Posterior cingulate gyrus (tissue), 11 donors: ENCODE results near the gene CDH4.

Source experiments
- DNase-seq, 10 donors: peaks; one replicate each; pipeline versions ENCODE4 v3.0.0 to v3.0.0-alpha.2; 2020 to 2021; ENCODE audit warnings: mixed read lengths in 3 of 10
- intact Hi-C: fragments of 100-400 bp; cut with DNase I; formaldehyde crosslinking; loops from one replicate; pipeline ENCODE4 v1.15.1; 2023

Gene CDH4

GRCh38 chr20:61350500-61351250, 98.6 kb downstream of the CDH4 start:
- DNase-seq: no peak
- intact Hi-C loops: no loop called here

GRCh38 chr20:61352346-61353260, 100.5 kb downstream of the CDH4 start:
- DNase-seq: peak in 1 of 10 donors; percentile 60
- intact Hi-C loops: no loop called here

- DNase-seq: peak in 1 of 10 donors; percentile 29
- intact Hi-C loops: no loop called here
Measured at GRCh38 chr20:61353261-61354000, 101.4 kb downstream of the CDH4 start.

- intact Hi-C loops: no loop called here
- peak in 1 of 10 donors; percentile 43 for DNase-seq
Measured at GRCh38 chr20:61354001-61354390, 101.9 kb downstream of the CDH4 start.

- intact Hi-C loops: no loop called here
- peak in 1 of 10 donors; percentile 75 for DNase-seq
Measured at GRCh38 chr20:61354501-61354900, 102.4 kb downstream of the CDH4 start.

GRCh38 chr20:61354901-61355495, 102.9 kb downstream of the CDH4 start:
- intact Hi-C loops: no loop called here
- DNase-seq: peak in 1 of 10 donors; percentile 22

GRCh38 chr20:61355585-61355984, 103.5 kb downstream of the CDH4 start:
- DNase-seq: no peak
- intact Hi-C loops: no loop called here

GRCh38 chr20:61356196-61356595, 104.1 kb downstream of the CDH4 start:
- intact Hi-C loops: no loop called here
- DNase-seq: no peak

- DNase-seq: no peak
- intact Hi-C loops: no loop called here
Measured at GRCh38 chr20:61357119-61357518, 105.1 kb downstream of the CDH4 start.

- no peak for DNase-seq
- intact Hi-C loops: no loop called here
Measured at GRCh38 chr20:61359254-61359653, 107.2 kb downstream of the CDH4 start.

- intact Hi-C loops: no loop called here
- no peak for DNase-seq
Measured at GRCh38 chr20:61360296-61360695, 108.2 kb downstream of the CDH4 start.

- no peak for DNase-seq
- intact Hi-C loops: no loop called here
Measured at GRCh38 chr20:61360940-61361339, 108.9 kb downstream of the CDH4 start.

- intact Hi-C loops: no loop called here
- DNase-seq: no peak
Measured at GRCh38 chr20:61361501-61361900, 109.4 kb downstream of the CDH4 start.

GRCh38 chr20:61364147-61364546, 112.1 kb downstream of the CDH4 start:
- intact Hi-C loops: no loop called here
- no peak for DNase-seq

- no peak for DNase-seq
- intact Hi-C loops: no loop called here
Measured at GRCh38 chr20:61366914-61367313, 114.9 kb downstream of the CDH4 start.

GRCh38 chr20:61369731-61370520, 117.9 kb downstream of the CDH4 start:
- intact Hi-C loops: loop anchor here (5.0 kb wide), 1 partner anchor 108 kb away; no protein-coding TSS in a partner anchor

GRCh38 chr20:61370841-61371303, 118.8 kb downstream of the CDH4 start:
- DNase-seq: peak in 9 of 10 donors; percentile 33 to 86 (median 52)
- intact Hi-C loops: loop anchor here (5.0 kb wide), 1 partner anchor 109 kb away; no protein-coding TSS in a partner anchor

More at GRCh38 chr20:61369731-61370520, 117.9 kb downstream of the CDH4 start:
- DNase-seq: peak in 1 of 10 donors; percentile 75

- peak in 1 of 10 donors; percentile 86 for DNase-seq
- intact Hi-C loops: loop anchor here (5.0 kb wide), 1 partner anchor 109 kb away; no protein-coding TSS in a partner anchor
Measured at GRCh38 chr20:61371501-61372136, 119.6 kb downstream of the CDH4 start.
